DND-41 (cell line): Measurements from ENCODE around the gene PIK3R4.
A peak's percentile ranks its signal among the peaks of the same experiment; 100 is the strongest.

ENCODE experiments used
- ATAC-seq: fragments of 200-7000 bp; cut with Tn5 transposase; 3 replicates; pipeline ENCODE4 v1.9.1; 2021; ENCODE audit warnings: low read depth; ENCODE audit not compliant: insufficient read depth
- DNase-seq: peaks from one replicate; pipeline ENCODE4 v3.0.0-alpha.2; 2020
- H2AFZ ChIP-seq: 2 replicates; pipeline ENCODE4 v1.6.0; 2012; ENCODE audit warnings: low read depth, low read length
- H3K27ac ChIP-seq: 2 replicates; pipeline ENCODE4 v1.5.1; 2012; ENCODE audit warnings: low read length, inconsistent platforms
- H3K27me3 ChIP-seq: fragments of 200-600 bp; sonication (generic); 2 replicates; pipeline ENCODE4 v1.6.0; 2012; ENCODE audit warnings: low read length, mild to moderate bottlenecking, inconsistent platforms; ENCODE audit not compliant: insufficient read depth, poor library complexity
- H3K36me3 ChIP-seq: 2 replicates; pipeline ENCODE4 v1.5.1; 2012; ENCODE audit warnings: low read length, inconsistent platforms; ENCODE audit not compliant: insufficient read depth
- H3K4me1 ChIP-seq: 2 replicates; pipeline ENCODE4 v1.5.1; 2012; ENCODE audit warnings: mild to moderate bottlenecking, low read length; ENCODE audit not compliant: insufficient read depth
- H3K4me2 ChIP-seq: 2 replicates; pipeline ENCODE4 v1.6.0; 2012; ENCODE audit warnings: mild to moderate bottlenecking, moderate library complexity, low read length, inconsistent platforms; ENCODE audit not compliant: insufficient read depth
- H3K4me3 ChIP-seq, 2 experiments: fragments of 200-600 bp in 1 of 2; shearing (Covaris generic) in 1 of 2; 2 replicates each; pipeline ENCODE4 v1.5.1; 2012 to 2016; ENCODE audit warnings: inconsistent platforms in 2 of 2, low read length in 2 of 2, mild to moderate bottlenecking in 2 of 2, low read depth in 1 of 2, moderate library complexity in 1 of 2
- H3K79me2 ChIP-seq: 2 replicates; pipeline ENCODE4 v1.6.0; 2012; ENCODE audit warnings: low read length, inconsistent platforms; ENCODE audit not compliant: insufficient read depth
- H3K9ac ChIP-seq: 2 replicates; pipeline ENCODE4 v1.6.0; 2012; ENCODE audit warnings: low read depth, mild to moderate bottlenecking, inconsistent platforms, low read length, moderate library complexity
- H3K9me3 ChIP-seq: 2 replicates; pipeline ENCODE4 v1.5.1; 2012; ENCODE audit warnings: low read length, moderate library complexity, mild to moderate bottlenecking, inconsistent platforms; ENCODE audit not compliant: insufficient read depth, severe bottlenecking
- H4K20me1 ChIP-seq: 2 replicates; pipeline ENCODE4 v1.6.0; 2012; ENCODE audit warnings: low read length; ENCODE audit not compliant: insufficient read depth
- EZH2 ChIP-seq: IDR thresholded peaks from 3 replicates; pipeline ENCODE4 v1.6.1; 2012; ENCODE audit warnings: borderline replicate concordance, low read depth, mild to moderate bottlenecking, moderate library complexity, low read length, inconsistent platforms; ENCODE audit not compliant: severe bottlenecking
- TF ChIP-seq, protein P1 (sequence below): IDR thresholded peaks from 2 replicates; pipeline ENCODE4 v1.5.1; 2012; ENCODE audit warnings: borderline replicate concordance, low read length, moderate library complexity, mild to moderate bottlenecking; ENCODE audit not compliant: poor library complexity, severe bottlenecking; ENCODE audit errors: extremely low read depth

PIK3R4 gene

GRCh38 chr3:130746246-130747039, at the start of gene PIK3R4:
PIK3R4 (minus strand) TSS chr3:130746829; CDS start chr3:130745218, 1,611 bp downstream.
- H3K4me2 ChIP-seq: peak within 1 kb of the TSS; percentile 81
- peaks cover 66% of the 10 kb centered on the region for H3K4me1 ChIP-seq
- peak; percentile 89 for ATAC-seq
- peak within 1 kb of the TSS; percentile 69 for H3K27ac ChIP-seq
- H2AFZ ChIP-seq: peak within 1 kb of the TSS; percentile 91
- no peaks in the 10 kb centered on the region; the same call in 1 of the 2 replicates for H4K20me1 ChIP-seq
- no peaks in the 10 kb centered on the region for H3K9me3 ChIP-seq
- H3K4me3 ChIP-seq: peak within 1 kb of the TSS; percentile 73 to 79
- H3K9ac ChIP-seq: peak within 1 kb of the TSS; percentile 71
- H3K79me2 ChIP-seq: peaks cover 50% of the 10 kb centered on the region
- H3K36me3 ChIP-seq: peaks cover 29% of the 10 kb centered on the region
- H3K27me3 ChIP-seq: no peaks in the 10 kb centered on the region
- peak; percentile 97 for DNase-seq
- TF ChIP-seq, protein P1, sequence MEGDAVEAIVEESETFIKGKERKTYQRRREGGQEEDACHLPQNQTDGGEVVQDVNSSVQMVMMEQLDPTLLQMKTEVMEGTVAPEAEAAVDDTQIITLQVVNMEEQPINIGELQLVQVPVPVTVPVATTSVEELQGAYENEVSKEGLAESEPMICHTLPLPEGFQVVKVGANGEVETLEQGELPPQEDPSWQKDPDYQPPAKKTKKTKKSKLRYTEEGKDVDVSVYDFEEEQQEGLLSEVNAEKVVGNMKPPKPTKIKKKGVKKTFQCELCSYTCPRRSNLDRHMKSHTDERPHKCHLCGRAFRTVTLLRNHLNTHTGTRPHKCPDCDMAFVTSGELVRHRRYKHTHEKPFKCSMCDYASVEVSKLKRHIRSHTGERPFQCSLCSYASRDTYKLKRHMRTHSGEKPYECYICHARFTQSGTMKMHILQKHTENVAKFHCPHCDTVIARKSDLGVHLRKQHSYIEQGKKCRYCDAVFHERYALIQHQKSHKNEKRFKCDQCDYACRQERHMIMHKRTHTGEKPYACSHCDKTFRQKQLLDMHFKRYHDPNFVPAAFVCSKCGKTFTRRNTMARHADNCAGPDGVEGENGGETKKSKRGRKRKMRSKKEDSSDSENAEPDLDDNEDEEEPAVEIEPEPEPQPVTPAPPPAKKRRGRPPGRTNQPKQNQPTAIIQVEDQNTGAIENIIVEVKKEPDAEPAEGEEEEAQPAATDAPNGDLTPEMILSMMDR: no peak
- TF ChIP-seq EZH2: no peak

GRCh38 chr3:130795396-130795795, 48.8 kb upstream of the PIK3R4 start:
- Histone ChIP-seq H3K4me1 (no peaks in the 10 kb centered on the region), H3K27me3 (peaks cover 24% of the 10 kb centered on the region), H3K9ac (no peak overlapping the region), H4K20me1 (no peaks in the 10 kb centered on the region), H3K9me3 (no peaks in the 10 kb centered on the region), H3K27ac (no peak overlapping the region), H3K36me3 (no peaks in the 10 kb centered on the region), H2AFZ (no peak overlapping the region), H3K79me2 (no peaks in the 10 kb centered on the region), H3K4me2 (no peak overlapping the region), H3K4me3 (no peak overlapping the region)
- TF ChIP-seq, protein P1: no peak
- TF ChIP-seq EZH2: no peak
- no peak for DNase-seq
- no peak for ATAC-seq

DNA sequence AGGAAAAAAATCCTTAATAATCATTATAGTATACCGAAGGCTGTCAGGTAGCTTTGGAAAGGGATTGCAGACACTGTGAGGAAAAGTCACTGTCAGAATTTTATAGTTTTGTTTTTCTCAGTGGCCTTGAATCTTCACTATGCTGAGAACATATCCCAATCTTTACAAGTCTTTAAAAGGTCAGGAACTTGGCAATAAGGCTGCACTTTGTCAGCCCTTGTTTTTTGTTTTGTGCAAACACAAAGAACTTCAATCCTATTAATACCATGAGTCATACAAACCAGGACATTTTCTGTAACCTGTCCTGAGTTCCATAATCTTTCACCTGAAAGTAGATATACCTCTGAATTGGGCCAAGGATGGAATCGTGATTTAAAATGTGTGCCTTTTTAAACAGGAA, 45.6 kb upstream of the PIK3R4 start:
- no peaks in the 10 kb centered on the region for H3K4me1 ChIP-seq
- H3K27me3 ChIP-seq: peaks cover 31% of the 10 kb centered on the region
- ATAC-seq (no peak), DNase-seq (no peak)
- H3K36me3 ChIP-seq: no peaks in the 10 kb centered on the region
- H4K20me1 ChIP-seq: no peaks in the 10 kb centered on the region
- no peak overlapping the region for H3K27ac ChIP-seq
- no peak overlapping the region for H3K4me2 ChIP-seq
- H3K79me2 ChIP-seq: no peaks in the 10 kb centered on the region
- no peak overlapping the region for H3K9ac ChIP-seq
- no peak overlapping the region for H3K4me3 ChIP-seq
- H3K9me3 ChIP-seq: no peaks in the 10 kb centered on the region
- TF ChIP-seq EZH2: no peak
- TF ChIP-seq, protein P1: no peak
- H2AFZ ChIP-seq: no peak overlapping the region
